ENCODE measurements around the gene ELMOD1. TPM values are rescaled to one million over a fixed set of nuclear protein-coding genes. Genes with fewer than 3 reads are reported as not detected.

The ELMOD1 gene
- total RNA-seq, 1 experiment from 2014 or later: not detected

DNA sequence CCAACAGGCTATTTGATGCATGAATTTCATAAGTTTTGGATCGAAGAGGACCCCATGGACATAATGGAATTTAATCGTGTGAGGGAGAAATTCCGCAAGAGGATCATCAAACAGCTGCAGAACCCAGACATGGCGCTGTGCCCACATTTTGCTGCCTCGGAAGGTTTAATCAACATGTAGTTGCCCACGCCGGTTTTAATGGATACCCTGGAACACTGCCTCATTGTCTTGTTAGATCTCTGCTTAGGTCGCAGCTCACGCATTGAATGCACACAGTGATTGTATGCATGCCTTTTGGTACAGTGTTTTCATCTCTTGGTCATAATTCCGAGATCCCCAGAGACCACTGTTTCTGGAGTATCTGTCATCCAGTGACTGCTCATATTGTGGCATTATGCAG is 74.1 kb downstream of the ELMOD1 start:
- DNase-seq: peak; percentile 7
- Histone ChIP-seq H3K36me3 (no peaks in the 10 kb centered on the region), H3K4me3 (no peak overlapping the region), H3K27me3 (peaks cover 13% of the 10 kb centered on the region), H3K9me3 (no peaks in the 10 kb centered on the region)

GRCh38 chr11:107666911-107667613 is 76.1 kb downstream of the ELMOD1 start:
- H3K9me3 ChIP-seq: no peaks in the 10 kb centered on the region
- no peak for DNase-seq
- H3K27me3 ChIP-seq: peaks cover 9% of the 10 kb centered on the region
- H3K4me3 ChIP-seq: no peak overlapping the region
- no peaks in the 10 kb centered on the region for H3K36me3 ChIP-seq

GRCh38 chr11:107669191-107669740 is 78.3 kb downstream of the ELMOD1 start:
- Histone ChIP-seq H3K36me3 (no peaks in the 10 kb centered on the region), H3K27me3 (peaks cover 8% of the 10 kb centered on the region), H3K9me3 (no peaks in the 10 kb centered on the region), H3K4me3 (no peak overlapping the region)
- DNase-seq: no peak

DNA sequence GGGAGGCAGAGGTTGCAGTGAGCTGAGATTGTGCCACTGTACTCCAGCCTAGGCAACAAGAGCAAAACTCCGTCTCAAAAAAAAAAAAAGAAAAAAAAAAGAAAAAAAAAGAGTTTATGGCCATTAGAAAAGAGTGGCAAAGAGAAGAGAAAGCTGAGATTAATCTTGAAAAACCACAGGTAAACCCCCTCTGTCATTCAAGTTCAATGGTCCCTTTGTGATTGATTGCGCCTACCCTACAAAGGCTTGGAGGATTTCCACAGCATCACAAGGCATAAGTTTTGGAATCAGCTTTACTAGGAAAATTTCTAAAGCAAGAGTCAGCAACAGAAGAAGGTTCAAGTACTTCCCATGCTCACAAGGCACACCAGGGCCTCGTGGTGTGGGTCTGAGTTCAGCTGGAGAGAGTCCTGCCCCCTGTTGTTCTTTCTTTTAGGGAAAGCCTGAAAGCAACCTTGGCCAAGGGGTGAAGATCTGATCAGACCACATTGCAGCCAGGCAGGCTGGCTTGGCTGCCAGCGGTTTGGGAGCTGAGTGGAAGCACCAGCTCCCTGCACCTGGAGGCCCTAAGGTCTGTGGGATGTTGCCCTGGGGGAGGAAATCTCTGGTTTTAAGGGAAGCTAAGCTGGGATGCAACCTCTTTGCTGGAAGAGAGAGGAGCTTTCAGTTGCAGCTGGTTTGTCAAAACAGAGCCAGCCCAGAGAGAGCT is 79.1 kb downstream of the ELMOD1 start:
- Histone ChIP-seq H3K4me3 (no peak overlapping the region), H3K36me3 (no peaks in the 10 kb centered on the region), H3K9me3 (no peaks in the 10 kb centered on the region), H3K27me3 (peaks cover under 1% of the 10 kb centered on the region; the same call in 1 of the 2 replicates)
- DNase-seq: no peak

DNA sequence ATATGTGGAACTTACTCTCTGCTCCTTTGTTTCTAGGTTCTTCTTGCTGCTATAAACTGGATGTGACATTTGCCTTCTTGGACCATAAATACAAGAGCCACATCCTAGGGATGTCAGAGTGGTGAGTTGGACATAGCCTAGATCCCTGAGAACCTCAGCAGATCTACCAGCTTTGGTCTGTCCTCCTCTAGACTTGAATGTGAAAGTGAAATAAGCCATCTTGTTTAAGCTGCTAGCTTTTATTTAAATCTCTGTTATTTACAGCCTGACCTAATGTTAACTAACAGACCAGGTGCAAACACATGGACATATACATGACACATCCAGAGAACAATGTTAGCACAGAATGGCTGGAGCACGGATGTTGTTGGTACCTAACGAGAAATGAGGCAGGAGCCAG is 85.0 kb downstream of the ELMOD1 start:
- H3K4me3 ChIP-seq: no peak overlapping the region
- H3K36me3 ChIP-seq: no peaks in the 10 kb centered on the region
- H3K27me3 ChIP-seq: no peaks in the 10 kb centered on the region
- H3K9me3 ChIP-seq: no peaks in the 10 kb centered on the region
- DNase-seq: no peak

DNA sequence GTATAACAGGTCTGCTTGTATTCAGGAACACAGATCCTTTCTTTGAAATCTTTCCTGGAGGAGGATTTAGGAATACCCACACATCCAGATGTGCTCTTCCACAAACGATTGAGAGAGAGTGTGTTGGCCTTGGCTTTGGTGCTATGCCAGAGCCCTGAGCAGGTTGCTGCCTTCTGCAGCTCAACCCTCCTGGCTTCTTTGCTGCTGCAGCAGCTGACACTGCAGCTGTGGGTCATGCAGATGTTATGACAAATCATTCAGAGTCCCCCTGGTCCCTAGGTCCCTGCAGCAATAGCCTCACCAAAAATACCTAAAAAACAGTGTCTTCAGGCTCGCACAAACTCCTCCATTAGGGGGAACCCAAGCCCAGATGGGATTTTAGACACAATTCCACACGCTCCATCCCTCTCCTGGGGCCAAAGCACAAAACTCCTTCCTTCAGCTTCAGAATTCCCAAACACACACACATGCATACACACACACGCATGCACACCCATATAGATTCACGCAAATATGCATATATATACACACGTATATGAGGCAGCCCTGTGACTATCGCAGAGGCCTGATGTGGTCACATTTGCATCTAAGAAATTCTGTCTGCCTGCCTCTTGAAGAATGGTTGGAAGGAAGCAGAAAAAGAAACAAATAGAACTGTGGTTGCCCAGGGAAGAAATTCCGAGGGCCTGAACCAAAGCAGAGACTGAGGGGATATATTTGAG is 85.5 kb downstream of the ELMOD1 start:
- Histone ChIP-seq H3K27me3 (no peaks in the 10 kb centered on the region), H3K36me3 (no peaks in the 10 kb centered on the region)

GRCh38 chr11:107677924-107678631 is 87.1 kb downstream of the ELMOD1 start:
- H3K9me3 ChIP-seq: no peaks in the 10 kb centered on the region
- no peak for DNase-seq
- H3K4me3 ChIP-seq: no peak overlapping the region
- no peaks in the 10 kb centered on the region for H3K36me3 ChIP-seq
- no peaks in the 10 kb centered on the region for H3K27me3 ChIP-seq

More for the DNA sequence above, 85.5 kb downstream of the ELMOD1 start:
- no peak for DNase-seq
- H3K9me3 ChIP-seq: no peaks in the 10 kb centered on the region
- H3K4me3 ChIP-seq: no peak overlapping the region

DNA sequence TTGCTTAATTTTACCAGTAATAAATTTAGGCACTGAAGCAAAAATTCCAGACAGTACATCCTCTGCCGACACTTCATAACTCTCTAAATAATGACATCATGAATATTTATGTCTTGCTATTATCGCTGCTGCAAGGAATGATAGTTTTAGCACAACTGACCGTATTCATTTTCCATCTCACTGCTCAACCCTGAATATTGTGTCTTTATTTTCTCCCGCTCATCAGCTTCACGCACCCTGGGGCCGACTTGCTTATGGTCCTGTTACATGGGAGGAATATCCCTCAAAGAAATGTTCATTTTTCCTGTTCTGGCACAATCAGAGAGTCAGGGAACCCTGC is 87.7 kb downstream of the ELMOD1 start:
- Histone ChIP-seq H3K36me3 (no peaks in the 10 kb centered on the region), H3K27me3 (no peaks in the 10 kb centered on the region), H3K4me3 (no peak overlapping the region), H3K9me3 (no peaks in the 10 kb centered on the region)
- no peak for DNase-seq

DNA sequence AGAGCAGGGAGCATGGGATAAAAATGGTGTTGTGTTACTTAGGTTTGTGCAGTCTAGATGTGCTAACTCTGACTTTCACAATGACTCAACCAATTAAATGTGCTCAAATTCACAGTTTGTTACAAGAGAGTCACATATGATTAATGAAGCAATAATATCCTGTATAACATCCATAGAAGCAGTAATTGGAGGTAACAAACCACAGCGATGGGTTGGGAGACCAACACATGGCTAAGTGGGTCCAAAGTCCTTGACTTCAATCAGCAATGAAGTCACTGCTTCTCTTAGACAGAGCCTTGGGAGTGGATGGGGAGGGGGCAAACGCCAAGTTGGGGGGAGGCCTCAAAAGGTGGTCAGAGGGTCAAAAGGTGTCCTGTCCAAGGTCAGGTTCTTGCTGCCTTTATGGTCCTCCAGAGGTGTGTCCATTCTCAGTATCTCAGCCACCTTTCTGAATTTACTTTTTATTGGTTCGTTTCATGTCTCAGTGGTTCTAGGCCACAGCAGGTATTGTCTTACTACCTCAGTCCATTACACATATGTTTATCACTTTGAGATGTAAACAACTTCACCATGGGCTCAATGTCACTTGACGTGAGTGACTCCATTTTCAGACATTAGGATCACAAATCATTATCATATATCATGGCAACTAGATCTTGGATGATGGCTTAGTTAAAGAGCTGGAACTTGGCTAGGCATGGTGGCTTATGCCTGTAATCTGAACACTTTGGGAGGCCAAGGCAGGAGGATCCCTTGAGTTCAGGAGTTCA is 88.5 kb downstream of the ELMOD1 start:
- no peaks in the 10 kb centered on the region for H3K36me3 ChIP-seq
- H3K27me3 ChIP-seq: no peaks in the 10 kb centered on the region
- no peaks in the 10 kb centered on the region for H3K9me3 ChIP-seq
- no peak overlapping the region for H3K4me3 ChIP-seq
- DNase-seq: no peak

DNA sequence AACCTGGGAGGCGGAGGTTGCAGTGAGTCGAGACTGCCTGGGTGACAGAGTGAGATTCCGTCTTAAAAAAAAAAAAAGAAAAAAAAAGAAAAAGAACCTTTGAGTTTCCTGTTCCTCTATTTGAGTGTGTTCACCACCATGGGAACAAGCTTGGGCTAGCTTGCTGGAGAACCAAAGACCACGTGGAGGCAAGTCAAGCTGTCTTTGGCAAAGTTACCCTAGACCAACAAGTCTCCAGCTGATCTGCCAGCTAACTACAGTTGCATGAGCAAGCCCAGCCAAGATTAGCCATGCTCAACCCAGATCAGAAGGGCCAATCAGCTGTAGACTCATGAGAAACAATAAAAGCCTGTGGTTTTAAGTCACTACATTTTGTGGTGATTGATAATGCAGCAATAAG is 91.2 kb downstream of the ELMOD1 start:
- H3K4me3 ChIP-seq: no peak overlapping the region
- no peaks in the 10 kb centered on the region for H3K27me3 ChIP-seq
- H3K36me3 ChIP-seq: no peaks in the 10 kb centered on the region
- DNase-seq: no peak
- no peaks in the 10 kb centered on the region for H3K9me3 ChIP-seq

- Histone ChIP-seq H3K36me3 (no peaks in the 10 kb centered on the region), H3K27me3 (no peaks in the 10 kb centered on the region), H3K9me3 (no peaks in the 10 kb centered on the region), H3K4me3 (no peak overlapping the region)
- no peak for DNase-seq
Measured at GRCh38 chr11:107682572-107682971, 91.6 kb downstream of the ELMOD1 start.

DNA sequence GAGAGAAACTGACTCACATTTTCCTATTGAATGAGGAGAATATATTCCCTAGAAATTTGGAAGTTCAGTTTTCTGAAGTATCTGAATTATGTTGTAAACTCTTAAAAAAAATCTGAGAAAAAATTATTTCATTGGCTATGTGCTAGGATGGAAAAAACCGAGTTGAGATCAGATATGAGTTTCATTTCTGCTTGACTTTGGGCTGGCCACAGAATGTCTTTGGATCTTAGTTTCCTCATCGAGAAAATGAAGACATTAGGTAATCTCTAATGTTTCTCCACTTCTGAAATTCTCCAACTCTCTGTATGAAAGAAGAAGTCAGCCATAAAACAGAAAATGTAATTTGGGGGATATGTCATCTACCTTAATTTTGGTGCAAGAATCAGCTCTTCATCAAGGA is 92.1 kb downstream of the ELMOD1 start:
- no peaks in the 10 kb centered on the region for H3K27me3 ChIP-seq
- no peak for DNase-seq
- H3K9me3 ChIP-seq: no peaks in the 10 kb centered on the region
- no peaks in the 10 kb centered on the region for H3K36me3 ChIP-seq
- no peak overlapping the region for H3K4me3 ChIP-seq

- H3K36me3 ChIP-seq: no peaks in the 10 kb centered on the region
- no peaks in the 10 kb centered on the region for H3K9me3 ChIP-seq
- DNase-seq: no peak
- no peak overlapping the region for H3K4me3 ChIP-seq
- no peaks in the 10 kb centered on the region for H3K27me3 ChIP-seq
Measured at GRCh38 chr11:107683807-107684206, 92.9 kb downstream of the ELMOD1 start.

DNA sequence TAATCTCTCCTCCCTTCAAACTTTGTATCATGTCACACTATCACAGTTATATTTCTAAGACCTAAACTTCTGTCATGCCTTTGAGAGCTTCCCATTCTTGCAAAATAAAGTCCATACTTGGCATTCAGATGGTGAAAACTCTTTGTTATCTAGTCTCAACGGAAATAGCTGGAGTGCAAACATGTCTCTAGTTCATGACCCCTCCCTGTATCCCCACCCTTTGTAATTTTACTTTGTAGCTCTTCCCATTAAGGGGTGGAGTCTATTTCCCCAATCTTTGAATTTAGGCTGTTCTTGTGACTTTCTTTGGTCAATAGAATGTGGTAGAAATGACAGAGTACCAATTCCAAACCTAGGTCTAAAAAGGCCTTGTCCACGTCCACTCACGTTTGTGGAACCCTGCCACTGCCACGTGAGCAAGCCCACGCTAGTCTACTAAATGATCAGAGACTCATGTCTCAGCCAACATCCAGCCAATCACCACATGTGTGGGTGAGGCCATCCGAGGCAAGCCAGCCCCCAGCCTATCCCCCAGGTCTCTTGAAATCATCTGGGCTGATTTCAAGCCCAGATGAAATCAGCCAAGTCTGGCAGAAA is 97.5 kb downstream of the ELMOD1 start:
- DNase-seq: no peak
- Histone ChIP-seq H3K36me3 (no peaks in the 10 kb centered on the region), H3K4me3 (no peak overlapping the region), H3K9me3 (peaks cover 2% of the 10 kb centered on the region; the same call in 1 of the 2 replicates), H3K27me3 (no peaks in the 10 kb centered on the region)

GRCh38 chr11:107689317-107690202 is 98.6 kb downstream of the ELMOD1 start:
- DNase-seq: peak; percentile 55

More at GRCh38 chr11:107689317-107690202, 98.6 kb downstream of the ELMOD1 start:
- Histone ChIP-seq H3K4me3 (no peak overlapping the region), H3K27me3 (no peaks in the 10 kb centered on the region), H3K36me3 (no peaks in the 10 kb centered on the region), H3K9me3 (peaks cover 5% of the 10 kb centered on the region; the same call in 1 of the 2 replicates)

Measured in MG63 (cell line).